Measurements from ENCODE around the gene GJA5. TPM values are rescaled to one million over a fixed set of nuclear protein-coding genes. Genes with fewer than 3 reads are reported as not detected.

The GJA5 gene
- total RNA-seq, 4 donors from 2014 or later, result 9.8 to 14.6 (median 12.0) TPM

DNA sequence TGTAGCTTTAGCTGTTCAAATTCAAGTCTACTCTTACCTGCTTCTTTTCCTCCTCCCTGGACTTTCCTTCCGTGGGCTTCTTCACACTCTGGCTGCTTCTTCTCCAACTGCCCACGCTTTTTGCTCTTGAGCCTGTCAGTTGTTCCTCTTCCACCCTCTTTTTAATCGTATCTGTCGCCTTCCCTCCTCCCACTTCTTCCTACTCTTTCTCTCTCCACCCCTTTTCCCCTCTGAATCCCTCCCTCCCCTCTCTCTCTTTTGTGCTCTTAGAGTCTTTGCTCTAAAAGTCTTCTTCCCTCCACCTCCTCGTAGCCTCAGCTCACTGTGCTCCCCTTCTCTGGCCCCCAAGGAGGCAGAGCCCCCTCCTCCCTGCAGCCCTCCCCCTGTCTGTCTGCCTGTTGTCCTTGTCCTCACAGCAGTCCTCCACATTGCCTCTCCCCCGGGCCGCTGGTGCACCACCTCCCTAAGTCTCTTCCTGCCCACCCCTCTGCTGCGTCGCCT, 12.9 kb upstream of the GJA5 start:
- WGBS, result 61% methylated on average over 9 of the region's 9 CpGs

GRCh38 chr1:147772570-147772969, 12.2 kb upstream of the GJA5 start:
- intact Hi-C loops (cut with DNase I), result no loop called here
- peak overlapping the region; percentile 38 to 52 (median 46) for H3K27ac ChIP-seq (replicated peaks in 1 of 4)

More for the DNA sequence above, 12.9 kb upstream of the GJA5 start:
- TF ChIP-seq POLR2AphosphoS5 (IDR thresholded peaks at IDR 0.05) (no peak), EP300 (IDR thresholded peaks at IDR 0.05) (no peak), POLR2A (IDR thresholded peaks at IDR 0.05; ENCODE audit: low read depth) (no peak)
- TF ChIP-seq, protein P1, sequence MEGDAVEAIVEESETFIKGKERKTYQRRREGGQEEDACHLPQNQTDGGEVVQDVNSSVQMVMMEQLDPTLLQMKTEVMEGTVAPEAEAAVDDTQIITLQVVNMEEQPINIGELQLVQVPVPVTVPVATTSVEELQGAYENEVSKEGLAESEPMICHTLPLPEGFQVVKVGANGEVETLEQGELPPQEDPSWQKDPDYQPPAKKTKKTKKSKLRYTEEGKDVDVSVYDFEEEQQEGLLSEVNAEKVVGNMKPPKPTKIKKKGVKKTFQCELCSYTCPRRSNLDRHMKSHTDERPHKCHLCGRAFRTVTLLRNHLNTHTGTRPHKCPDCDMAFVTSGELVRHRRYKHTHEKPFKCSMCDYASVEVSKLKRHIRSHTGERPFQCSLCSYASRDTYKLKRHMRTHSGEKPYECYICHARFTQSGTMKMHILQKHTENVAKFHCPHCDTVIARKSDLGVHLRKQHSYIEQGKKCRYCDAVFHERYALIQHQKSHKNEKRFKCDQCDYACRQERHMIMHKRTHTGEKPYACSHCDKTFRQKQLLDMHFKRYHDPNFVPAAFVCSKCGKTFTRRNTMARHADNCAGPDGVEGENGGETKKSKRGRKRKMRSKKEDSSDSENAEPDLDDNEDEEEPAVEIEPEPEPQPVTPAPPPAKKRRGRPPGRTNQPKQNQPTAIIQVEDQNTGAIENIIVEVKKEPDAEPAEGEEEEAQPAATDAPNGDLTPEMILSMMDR (IDR thresholded peaks at IDR 0.05), result no peak
- H3K27ac ChIP-seq (replicated peaks in 1 of 4), result peak overlapping the region; percentile 4 to 52 (median 46)
- peaks cover 45 to 54% (median 52%) of the 10 kb centered on the region in 4 donors for H3K4me1 ChIP-seq
- H3K27me3 ChIP-seq, result peaks cover 0 to 5% (median 0%) of the 10 kb centered on the region in 4 donors
- no peaks in the 10 kb centered on the region for H3K9me3 ChIP-seq
- no peak for DNase-seq (ENCODE audit: extremely low spot score)
- peak overlapping the region; percentile 21 to 41 (median 34) for H3K4me3 ChIP-seq
- H3K36me3 ChIP-seq, result no peaks in the 10 kb centered on the region
- intact Hi-C loops (cut with DNase I), result no loop called here

GRCh38 chr1:147771226-147772125, 11.1 kb upstream of the GJA5 start:
- Histone ChIP-seq H3K36me3 (no peaks in the 10 kb centered on the region), H3K4me1 (peaks cover 47 to 72% (median 65%) of the 10 kb centered on the region in 4 donors), H3K4me3 (peak overlapping the region; percentile 16 to 39 (median 20)), H3K9me3 (no peaks in the 10 kb centered on the region), H3K27me3 (peaks cover 0 to 5% (median 0%) of the 10 kb centered on the region in 4 donors), H3K27ac (replicated peaks in 1 of 4) (peak overlapping the region in 3 of 4 donors; percentile 8 to 47 (median 38))
- TF ChIP-seq POLR2AphosphoS5 (IDR thresholded peaks at IDR 0.05) (no peak), EP300 (IDR thresholded peaks at IDR 0.05) (no peak), POLR2A (IDR thresholded peaks at IDR 0.05; ENCODE audit: low read depth) (no peak)
- TF ChIP-seq, protein P1 (IDR thresholded peaks at IDR 0.05), result no peak
- no peak for DNase-seq (ENCODE audit: extremely low spot score)
- intact Hi-C loops (cut with DNase I), result no loop called here
- WGBS, result 65% methylated on average over 10 of the region's 10 CpGs

More at GRCh38 chr1:147772570-147772969, 12.2 kb upstream of the GJA5 start:
- Histone ChIP-seq H3K9me3 (no peaks in the 10 kb centered on the region), H3K27me3 (peaks cover 0 to 5% (median 0%) of the 10 kb centered on the region in 4 donors), H3K4me1 (peaks cover 47 to 61% (median 59%) of the 10 kb centered on the region in 4 donors), H3K4me3 (peak overlapping the region; percentile 21 to 41 (median 34)), H3K36me3 (no peaks in the 10 kb centered on the region)
- 57% methylated on average over 4 of the region's 4 CpGs for WGBS
- DNase-seq (ENCODE audit: extremely low spot score), result no peak
- no peak for TF ChIP-seq POLR2AphosphoS5 (IDR thresholded peaks at IDR 0.05)

DNA sequence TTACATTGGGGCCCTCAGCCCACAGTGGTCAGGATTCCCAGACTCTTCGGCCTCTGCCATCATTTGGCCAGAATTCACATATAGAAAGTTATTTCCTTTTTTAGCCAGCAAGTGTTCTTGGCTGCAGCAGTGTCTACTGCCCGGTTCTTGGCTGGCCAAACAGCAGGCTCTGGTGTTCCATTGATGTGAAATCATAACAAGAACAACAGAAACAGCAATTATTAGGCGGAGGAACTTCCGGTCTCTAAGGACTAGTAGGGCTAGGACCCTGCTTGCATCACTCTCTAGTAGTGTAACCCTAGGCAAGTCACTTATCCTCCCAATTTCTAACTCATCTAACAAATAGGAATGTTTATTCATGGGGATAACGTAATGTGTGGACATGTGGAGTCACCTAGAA, 8.7 kb upstream of the GJA5 start:
- Histone ChIP-seq H3K27me3 (peaks cover 0 to 5% (median 0%) of the 10 kb centered on the region in 4 donors), H3K36me3 (no peaks in the 10 kb centered on the region), H3K4me1 (peaks cover 47 to 88% (median 69%) of the 10 kb centered on the region in 4 donors), H3K9me3 (no peaks in the 10 kb centered on the region), H3K27ac (replicated peaks in 1 of 4) (peak overlapping the region; percentile 35 to 72 (median 54)), H3K4me3 (no peak overlapping the region)
- TF ChIP-seq, protein P1 (IDR thresholded peaks at IDR 0.05), result no peak
- TF ChIP-seq POLR2A (IDR thresholded peaks at IDR 0.05; ENCODE audit: low read depth) (no peak), POLR2AphosphoS5 (IDR thresholded peaks at IDR 0.05) (peak in 1 of 2 donors; percentile 65), EP300 (IDR thresholded peaks at IDR 0.05) (no peak)
- WGBS, result 30% methylated on average over 5 of the region's 5 CpGs
- no peak for DNase-seq (ENCODE audit: extremely low spot score)
- intact Hi-C loops (cut with DNase I), result no loop called here

- TF ChIP-seq POLR2AphosphoS5 (IDR thresholded peaks at IDR 0.05) (no peak), POLR2A (IDR thresholded peaks at IDR 0.05; ENCODE audit: low read depth) (no peak), EP300 (IDR thresholded peaks at IDR 0.05) (no peak)
- TF ChIP-seq, protein P1 (IDR thresholded peaks at IDR 0.05), result no peak
- H3K4me3 ChIP-seq, result no peak overlapping the region
- WGBS, result 52% methylated on average over 2 of the region's 2 CpGs
- H3K27ac ChIP-seq (replicated peaks in 1 of 4), result peak overlapping the region; percentile 35 to 72 (median 54)
- no peaks in the 10 kb centered on the region for H3K9me3 ChIP-seq
- peaks cover 48 to 83% (median 68%) of the 10 kb centered on the region in 4 donors for H3K4me1 ChIP-seq
- peaks cover 0 to 4% (median 0%) of the 10 kb centered on the region in 4 donors for H3K27me3 ChIP-seq
- DNase-seq (ENCODE audit: extremely low spot score), result no peak
- H3K36me3 ChIP-seq, result no peaks in the 10 kb centered on the region
- intact Hi-C loops (cut with DNase I), result no loop called here
Measured at GRCh38 chr1:147768582-147768981, 8.2 kb upstream of the GJA5 start.
